Lower leg skin (tissue), 3 donors: ENCODE data around the gene CHMP3.

Experiments
- CTCF ChIP-seq, 3 donors: fragments of 450-650 bp; IDR thresholded peaks; one replicate each; pipeline ENCODE4 v1.5.1; 2016; ENCODE audit warnings: antibody characterized with exemption in 3 of 3, mild to moderate bottlenecking in 3 of 3, moderate library complexity in 2 of 3
- POLR2A ChIP-seq, 2 donors: fragments of 450-650 bp; IDR thresholded peaks; one replicate each; pipeline ENCODE4 v1.6.1; 2016 to 2017; ENCODE audit warnings: antibody characterized with exemption in 2 of 2, mild to moderate bottlenecking in 1 of 2, moderate library complexity in 1 of 2

DNA sequence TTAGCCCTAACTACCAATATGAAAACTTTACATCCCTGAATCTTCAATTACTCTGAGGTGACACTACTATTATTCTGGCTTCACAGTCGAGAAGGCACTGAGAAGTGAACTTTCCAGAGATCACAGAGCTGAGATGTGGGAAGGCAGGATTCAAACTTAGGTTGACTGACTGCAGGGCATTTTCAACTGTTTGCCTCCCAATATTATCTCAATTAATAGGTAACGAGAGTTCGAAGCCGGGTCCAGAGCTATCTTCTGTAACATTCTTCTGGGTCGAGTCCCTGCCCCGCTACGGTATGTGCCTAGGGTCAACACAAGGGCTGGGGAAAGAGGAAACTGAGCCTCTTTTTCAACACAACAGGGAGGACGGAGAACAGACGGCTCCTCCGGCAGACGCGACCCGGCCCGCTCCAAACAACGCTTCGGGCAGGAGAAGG lies 740 bp downstream of the CHMP3 start:
- TF ChIP-seq CTCF (IDR thresholded peaks at IDR 0.05) = no peak
- TF ChIP-seq POLR2A (IDR thresholded peaks at IDR 0.05) = no peak
